H1 (cell line): Measurements from ENCODE around the gene SYVN1. TPM values are rescaled to one million over a fixed set of nuclear protein-coding genes. Genes with fewer than 3 reads are reported as not detected.

Source experiments
- CTCF ChIA-PET: fragments of 300-600 bp; sonication (Branson Sonifier 250); formaldehyde crosslinking; loops from one replicate; lab custom pipeline; 2021; ENCODE audit not compliant: partially characterized antibody; lab: Charles Lee
- POLR2A ChIA-PET: fragments of 300-600 bp; sonication (Branson Sonifier 250); formaldehyde crosslinking; loops from one replicate; lab custom pipeline; 2021; ENCODE audit warnings: inconsistent platforms; ENCODE audit not compliant: partially characterized antibody; lab: Charles Lee
- DNase-seq, 2 experiments: peaks; one replicate each; pipeline versions ENCODE4 v3.0.0 to v3.0.0-alpha.2; 2010 to 2022; ENCODE audit warnings: low spot score in 2 of 2, low read depth in 1 of 2, mixed read lengths in 1 of 2
- FAIRE-seq: peaks from 2 replicates; lab custom pipeline; 2011; peaks lifted over from hg19 to GRCh38; lab: Jason Lieb, UNC
- H2AFZ ChIP-seq: 2 replicates; pipeline ENCODE4 v1.8.1; 2012; ENCODE audit warnings: low read length, inconsistent platforms
- H2AK5ac ChIP-seq: 2 replicates; pipeline ENCODE4 v1.6.1; 2013; ENCODE audit warnings: low read depth, low read length
- H2BK120ac ChIP-seq: replicated peaks from 2 replicates; pipeline ENCODE3; 2013; ENCODE audit warnings: low read depth, low read length, inconsistent platforms
- H2BK12ac ChIP-seq: 2 replicates; pipeline ENCODE4 v1.6.1; 2013; ENCODE audit warnings: low read depth, low read length
- H2BK15ac ChIP-seq: 2 replicates; pipeline ENCODE4 v1.6.1; 2013; ENCODE audit warnings: low read length
- H2BK20ac ChIP-seq: 2 replicates; pipeline ENCODE4 v1.6.1; 2013; ENCODE audit warnings: low read length
- H2BK5ac ChIP-seq: 2 replicates; pipeline ENCODE4 v1.6.1; 2013; ENCODE audit warnings: low read depth, low read length
- H3K14ac ChIP-seq: 2 replicates; pipeline ENCODE4 v1.6.1; 2013; ENCODE audit warnings: inconsistent platforms; ENCODE audit not compliant: insufficient read length
- H3K18ac ChIP-seq: 2 replicates; pipeline ENCODE4 v1.6.1; 2013; ENCODE audit warnings: low read length; ENCODE audit errors: extremely low read depth
- H3K23ac ChIP-seq: 2 replicates; pipeline ENCODE4 v1.6.1; 2013; ENCODE audit warnings: inconsistent platforms; ENCODE audit not compliant: insufficient read length
- H3K23me2 ChIP-seq: 2 replicates; pipeline ENCODE4 v1.6.1; 2013; ENCODE audit warnings: low read depth, low read length
- H3K27ac ChIP-seq: 2 replicates; pipeline ENCODE4 v1.6.1; 2011; ENCODE audit warnings: low read depth, low read length, inconsistent platforms
- H3K27me3 ChIP-seq, 4 experiments: replicated peaks in 1 of 4; 1 replicate in 1 of 4; 2 replicates in 3 of 4; pipeline versions ENCODE4 v1.6.1 to v1.8.1; 2011 to 2013; ENCODE audit warnings: low read length in 3 of 4, mild to moderate bottlenecking in 3 of 4, inconsistent platforms in 2 of 4, mixed read lengths in 2 of 4, moderate library complexity in 1 of 4; ENCODE audit not compliant: control insufficient read depth in 3 of 4, insufficient read depth in 3 of 4; ENCODE audit errors: extremely low read depth in 1 of 4
- H3K36me3 ChIP-seq, 4 experiments: 2 replicates each; pipeline versions ENCODE4 v1.6.1 to v1.8.1; 2011 to 2013; ENCODE audit warnings: mild to moderate bottlenecking in 4 of 4, low read length in 3 of 4, moderate library complexity in 2 of 4, control low read depth in 1 of 4, inconsistent platforms in 1 of 4; ENCODE audit not compliant: insufficient read depth in 4 of 4, control insufficient read depth in 2 of 4
- H3K4ac ChIP-seq: replicated peaks from 2 replicates; pipeline ENCODE3; 2013; ENCODE audit warnings: low read length, low read depth, mixed read lengths, inconsistent platforms; ENCODE audit not compliant: insufficient read length
- H3K4me1 ChIP-seq, 4 experiments: replicated peaks in 1 of 4; 1 replicate in 1 of 4; 2 replicates in 3 of 4; pipeline versions ENCODE4 v1.6.1 to v1.8.1; 2011 to 2013; ENCODE audit warnings: low read length in 3 of 4, inconsistent platforms in 2 of 4, mixed read lengths in 1 of 4; ENCODE audit not compliant: insufficient read depth in 4 of 4, control insufficient read depth in 3 of 4
- H3K4me2 ChIP-seq, 2 experiments: 2 replicates each; pipeline versions ENCODE4 v1.6.1 to v1.8.1; 2011 to 2013; ENCODE audit warnings: low read depth in 2 of 2, low read length in 2 of 2, control low read depth in 1 of 2, inconsistent platforms in 1 of 2, mild to moderate bottlenecking in 1 of 2; ENCODE audit not compliant: insufficient read depth in 1 of 2
- H3K4me3 ChIP-seq, 4 experiments: fragments of 200-600, 300-600 bp in 1 of 4; sonication (generic), shearing (Covaris generic), sonication (Bioruptor Twin) in 1 of 4; 2 replicates each; pipeline versions ENCODE4 v1.5.1 to v1.8.1; 2011 to 2016; ENCODE audit warnings: low read length in 4 of 4, low read depth in 3 of 4, control low read depth in 2 of 4, inconsistent platforms in 2 of 4, mild to moderate bottlenecking in 2 of 4, mixed read lengths in 1 of 4, moderate library complexity in 1 of 4; ENCODE audit not compliant: insufficient read depth in 2 of 4; ENCODE audit errors: extremely low read depth in 1 of 4
- H3K56ac ChIP-seq: replicated peaks from 2 replicates; pipeline ENCODE3; 2013; ENCODE audit warnings: low read depth, mild to moderate bottlenecking, mixed read lengths, low read length, inconsistent platforms; ENCODE audit not compliant: insufficient read length
- H3K79me1 ChIP-seq: 2 replicates; pipeline ENCODE4 v1.6.1; 2013; ENCODE audit warnings: low read depth, low read length, control low read depth
- H3K79me2 ChIP-seq, 2 experiments: 2 replicates each; pipeline versions ENCODE4 v1.6.1 to v1.8.1; 2012 to 2013; ENCODE audit warnings: low read length in 2 of 2, mild to moderate bottlenecking in 2 of 2, inconsistent platforms in 1 of 2; ENCODE audit not compliant: insufficient read depth in 2 of 2, control insufficient read depth in 1 of 2
- H3K9ac ChIP-seq, 4 experiments: replicated peaks in 1 of 4; 1 replicate in 1 of 4; 2 replicates in 3 of 4; pipeline versions ENCODE4 v1.6.1 to v1.8.1; 2011 to 2013; ENCODE audit warnings: low read depth in 3 of 4, low read length in 3 of 4, control low read depth in 2 of 4, mild to moderate bottlenecking in 2 of 4, moderate library complexity in 2 of 4, inconsistent platforms in 1 of 4; ENCODE audit errors: extremely low read depth in 1 of 4
- H3K9me3 ChIP-seq, 2 experiments: 2 replicates each; pipeline versions ENCODE4 v1.6.1 to v1.8.1; 2012 to 2013; ENCODE audit warnings: mild to moderate bottlenecking in 2 of 2, moderate library complexity in 2 of 2, control low read depth in 1 of 2, inconsistent platforms in 1 of 2, low read depth in 1 of 2, low read length in 1 of 2, mixed read lengths in 1 of 2; ENCODE audit not compliant: insufficient read depth in 2 of 2
- H4K20me1 ChIP-seq, 2 experiments: replicated peaks in 1 of 2; 2 replicates each; pipeline versions ENCODE3 to v1.8.1; 2011 to 2013; ENCODE audit warnings: inconsistent platforms in 2 of 2, low read length in 2 of 2, mild to moderate bottlenecking in 1 of 2; ENCODE audit not compliant: insufficient read depth in 2 of 2, control insufficient read depth in 1 of 2
- H4K5ac ChIP-seq: 2 replicates; pipeline ENCODE4 v1.6.1; 2013; ENCODE audit warnings: low read length, low read depth, mixed read lengths, inconsistent platforms; ENCODE audit not compliant: insufficient read length
- H4K8ac ChIP-seq: 2 replicates; pipeline ENCODE4 v1.8.0; 2013; ENCODE audit warnings: mild to moderate bottlenecking, moderate library complexity, low read length, inconsistent platforms; ENCODE audit not compliant: insufficient read depth; ENCODE audit errors: extremely low read depth
- H4K91ac ChIP-seq: replicated peaks from 2 replicates; pipeline ENCODE3; 2013; ENCODE audit warnings: low read length, mixed read lengths, inconsistent platforms; ENCODE audit not compliant: insufficient read length
- CHD1 ChIP-seq: IDR thresholded peaks from 2 replicates; pipeline ENCODE4 v1.6.1; 2012; ENCODE audit warnings: low read depth, low read length, improper control_type of control experiment
- CTCF ChIP-seq, 3 experiments: IDR thresholded peaks; 1 replicate in 2 of 3; 2 replicates in 1 of 3; pipeline versions ENCODE4 v1.5.1 to v1.6.1; 2011; ENCODE audit warnings: low read length in 3 of 3, mild to moderate bottlenecking in 3 of 3, inconsistent platforms in 2 of 3, low read depth in 1 of 3, moderate library complexity in 1 of 3; ENCODE audit not compliant: insufficient read depth in 1 of 3; ENCODE audit errors: control extremely low read depth in 1 of 3
- JUND ChIP-seq: IDR thresholded peaks from 2 replicates; pipeline ENCODE4 v1.6.1; 2011; ENCODE audit warnings: mild to moderate bottlenecking, improper control_type of control experiment, low read length
- KDM5A ChIP-seq: fragments of 200-600 bp; IDR thresholded peaks from 2 replicates; pipeline ENCODE4 v1.7.1; 2012; ENCODE audit warnings: mild to moderate bottlenecking, low read length, inconsistent platforms, mixed read lengths
- SP4 ChIP-seq: IDR thresholded peaks from 2 replicates; pipeline ENCODE4 v1.6.1; 2012; ENCODE audit warnings: low read length, inconsistent platforms
- TAF7 ChIP-seq: optimal IDR thresholded peaks from 2 replicates; pipeline ENCODE3; 2011; ENCODE audit warnings: low read depth, mild to moderate bottlenecking, inconsistent platforms, low read length, moderate library complexity, borderline replicate concordance
- WGBS, 2 experiments: shearing (Covaris generic) in 1 of 2; methylation state at CpG; one replicate each; pipeline versions ENCODE4 v1.1.6 to v1.1.7; 2013 to 2015; ENCODE audit warnings: low lambda C conversion rate in 2 of 2, mixed read lengths in 2 of 2, inconsistent platforms in 1 of 2, low coverage in 1 of 2, missing lambda C conversion rate in 1 of 2; ENCODE audit not compliant: insufficient replicate concordance in 2 of 2, insufficient coverage in 1 of 2, insufficient read length in 1 of 2; ENCODE audit errors: extremely low coverage in 1 of 2, missing lambda C conversion rate in 1 of 2; 5-methylcytosine and 5-hydroxymethylcytosine counted together
- polyA plus RNA-seq, 7 experiments: library from polyadenylated mRNA; depleted of rRNA in 3 of 7; stranded (reverse) in 5 of 7; unstranded in 2 of 7; fragments of >200 nt in 5 of 7; fragments of 200-250 nt in 2 of 7; gene quantifications; 1 replicate in 5 of 7; 2 replicates in 1 of 7; 4 replicates in 1 of 7; pipeline versions ENCODE4 v1.2.1 to v1.2.3, GENCODE V29; 2011 to 2013; ENCODE audit warnings: missing spikeins in 2 of 7, mixed read lengths in 2 of 7
- total RNA-seq: library from RNA; stranded (reverse); fragmentation: NEBNext Ultra II Directional; extraction: Animal tissue kit (Norgen Biotek cat#: 25700); gene quantifications from 2 replicates; pipeline ENCODE4 v1.2.1, GENCODE V29; 2021

SYVN1 gene
- total and polyA plus RNA-seq, 2 of the 8 experiments (the other 6 are each of a cell fraction or from before 2014, with no cell fraction given) = 27.8 to 29.4 TPM

- no peak for FAIRE-seq
- no peak overlapping the region for H3K18ac ChIP-seq
- no peak overlapping the region for H3K23ac ChIP-seq
- H4K91ac ChIP-seq = no peak overlapping the region
- no peak overlapping the region for H3K9ac ChIP-seq
- H3K36me3 ChIP-seq = peaks cover 2 to 14% (median 11%) of the 10 kb centered on the region in 4 experiments; a peak in 6 of 8 replicates
- H4K20me1 ChIP-seq = peaks cover 0 to 4% of the 10 kb centered on the region in 2 experiments
- WGBS, 2 experiments = 96% methylated on average over 15 of the region's 15 CpGs; no CpG with 5 or more reads in 1 of the 2 experiments
- H3K23me2 ChIP-seq = peaks cover 8% of the 10 kb centered on the region
- no peak overlapping the region for H2BK15ac ChIP-seq
- no peak overlapping the region for H3K4me3 ChIP-seq
- TF ChIP-seq TAF7 (no peak), KDM5A (no peak), CTCF (IDR thresholded peaks at IDR 0.05; ENCODE audit: control extremely low read depth in 1 of 3, insufficient read depth in 1 of 3, low read depth in 1 of 3, low read length in 3 of 3) (no peak), CHD1 (no peak), SP4 (no peak), JUND (no peak)
- TF ChIP-seq, all 59 proteins: peak for 0
- Histone ChIP-seq H3K4ac (no peak overlapping the region), H3K4me2 (no peak overlapping the region), H2AK5ac (no peak overlapping the region), H2AFZ (no peak overlapping the region), H4K5ac (no peak overlapping the region), H3K79me1 (peaks cover 14% of the 10 kb centered on the region), H3K14ac (no peak overlapping the region), H3K4me1 (peaks cover 0 to 7% (median 3%) of the 10 kb centered on the region in 4 experiments; a peak in 5 of 7 replicates), H2BK5ac (no peak overlapping the region), H3K79me2 (peaks cover 7 to 13% of the 10 kb centered on the region in 2 experiments), H3K27ac (no peak overlapping the region), H3K27me3 (no peaks in the 10 kb centered on the region), H3K56ac (no peak overlapping the region), H4K8ac (no peak overlapping the region), H2BK120ac (no peak overlapping the region), H2BK20ac (no peak overlapping the region), H2BK12ac (no peak overlapping the region), H3K9me3 (no peaks in the 10 kb centered on the region)
- CTCF ChIA-PET = interaction anchor here (2.2 kb wide), 1 partner anchor 20 kb away, joined by 6 read pairs; no protein-coding TSS in a partner anchor
- DNase-seq = no peak
- POLR2A ChIA-PET = interaction anchor here (6.7 to 16.8 kb wide), 3 partner anchors 10 to 27 kb away, joined by 50 to 230 read pairs (median 186); partner anchors contain the start of genes CDCA5, TM7SF2, VPS51 and ZFPL1
Measured at GRCh38 chr11:65087827-65088226, 46.5 kb downstream of the SYVN1 start.
